CD4-positive, alpha-beta T cell treated with Interferon alpha-2 for 1 hour (primary cell): Measurements from ENCODE around the gene PGP.

Experiments
- DNase-seq, 2 donors: peaks; one replicate each; pipeline ENCODE4 v3.0.0-alpha.2; 2020 to 2022

PGP gene

GRCh38 chr16:2236337-2237101, 21.9 kb upstream of the PGP start, which contains the start of gene DNASE1L2:
Gene DNASE1L2, plus strand, starts transcription at chr16:2236444. Its CDS starts 373 bp downstream, at chr16:2236817.
- DNase-seq: no peak

GRCh38 chr16:2235695-2236336, 21.2 kb upstream of the PGP start:
- no peak for DNase-seq

DNA sequence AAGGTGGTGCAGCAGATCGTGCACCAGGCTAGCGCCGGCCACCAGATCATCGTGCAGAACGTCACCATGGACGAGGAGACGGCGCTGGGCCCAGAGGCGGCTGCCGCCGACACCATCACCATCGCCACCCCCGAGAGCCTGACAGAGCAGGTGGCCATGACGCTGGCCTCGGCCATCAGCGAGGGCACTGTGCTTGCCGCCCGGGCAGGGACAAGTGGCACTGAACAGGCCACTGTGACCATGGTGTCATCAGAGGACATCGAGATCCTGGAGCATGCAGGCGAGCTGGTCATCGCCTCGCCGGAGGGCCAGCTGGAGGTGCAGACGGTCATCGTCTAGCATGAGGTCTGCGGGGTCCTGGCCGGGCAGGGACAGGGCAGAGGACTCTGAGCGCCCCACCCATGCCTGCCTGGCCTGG, 20.6 kb upstream of the PGP start:
- no peak for DNase-seq

GRCh38 chr16:2234813-2235170, 20.2 kb upstream of the PGP start:
- no peak for DNase-seq

DNA sequence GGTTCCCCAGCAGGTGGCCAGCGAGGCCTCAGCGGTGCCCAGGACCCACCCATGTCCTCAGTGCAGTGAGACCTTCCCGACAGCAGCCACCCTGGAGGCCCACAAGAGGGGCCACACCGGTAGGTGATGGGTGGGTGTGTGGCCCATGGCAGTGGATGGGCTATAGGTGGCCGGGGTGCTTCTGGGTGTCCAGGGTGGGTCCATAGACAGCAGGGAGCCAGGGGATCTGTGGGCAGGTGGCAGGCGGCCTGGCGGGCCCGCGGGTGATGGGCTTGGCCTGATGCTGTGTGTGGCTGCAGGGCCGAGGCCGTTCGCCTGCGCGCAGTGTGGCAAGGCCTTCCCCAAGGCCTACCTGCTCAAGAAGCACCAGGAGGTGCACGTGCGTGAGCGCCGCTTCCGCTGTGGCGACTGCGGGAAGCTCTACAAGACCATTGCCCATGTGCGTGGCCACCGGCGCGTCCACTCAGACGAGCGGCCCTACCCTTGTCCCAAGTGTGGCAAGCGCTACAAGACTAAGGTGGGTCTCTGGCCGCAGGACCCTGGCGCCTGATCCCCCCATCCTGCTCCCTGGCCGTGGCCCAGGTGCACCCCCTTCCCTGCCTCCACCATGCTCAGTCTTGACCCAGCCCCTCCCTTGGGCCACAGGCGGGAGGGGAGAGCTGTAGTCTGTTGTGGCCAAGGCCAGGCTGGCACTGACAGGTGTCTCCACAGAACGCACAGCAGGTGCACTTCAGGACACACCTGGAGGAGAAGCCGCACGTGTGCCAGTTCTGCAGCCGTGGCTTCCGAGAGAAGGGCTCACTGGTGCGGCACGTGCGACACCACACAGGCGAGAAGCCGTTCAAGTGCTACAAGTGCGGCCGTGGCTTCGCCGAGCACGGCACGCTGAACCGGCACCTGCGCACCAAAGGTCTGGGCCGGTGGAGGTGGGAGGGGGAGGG, 19.5 kb upstream of the PGP start:
- DNase-seq: no peak

DNA sequence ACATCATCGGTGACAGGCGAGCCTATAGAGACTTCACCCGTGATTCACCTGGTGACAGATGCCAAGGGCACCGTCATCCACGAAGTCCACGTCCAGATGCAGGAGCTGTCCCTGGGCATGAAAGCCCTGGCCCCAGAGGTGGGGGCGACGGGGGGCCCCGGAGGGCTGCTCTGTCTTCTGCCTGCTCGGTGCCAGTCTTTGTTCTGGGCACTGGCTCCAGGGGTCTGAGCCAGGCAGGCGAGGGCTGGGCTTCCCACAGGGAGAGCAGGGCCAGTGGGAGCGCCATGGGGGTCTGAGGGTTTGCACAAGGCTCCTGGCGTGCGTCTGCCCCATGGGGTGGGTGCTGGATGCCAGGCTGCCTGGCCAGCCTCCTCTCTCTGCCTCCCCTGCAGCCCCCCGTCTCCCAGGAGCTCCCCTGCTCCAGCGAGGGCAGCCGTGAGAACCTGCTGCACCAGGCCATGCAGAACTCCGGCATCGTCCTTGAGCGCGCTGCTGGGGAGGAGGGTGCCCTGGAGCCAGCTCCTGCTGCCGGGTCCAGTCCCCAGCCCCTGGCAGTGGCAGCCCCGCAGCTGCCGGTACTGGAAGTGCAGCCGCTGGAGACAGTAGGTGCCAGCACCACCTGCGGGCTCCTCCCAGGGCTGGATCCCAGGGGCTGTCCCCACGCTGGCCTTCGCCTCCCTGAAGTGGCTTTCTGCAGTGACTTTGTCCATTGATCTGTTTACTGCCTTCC, 18.6 kb upstream of the PGP start:
- no peak for DNase-seq

GRCh38 chr16:2232094-2232990, 17.7 kb upstream of the PGP start:
- no peak for DNase-seq

DNA sequence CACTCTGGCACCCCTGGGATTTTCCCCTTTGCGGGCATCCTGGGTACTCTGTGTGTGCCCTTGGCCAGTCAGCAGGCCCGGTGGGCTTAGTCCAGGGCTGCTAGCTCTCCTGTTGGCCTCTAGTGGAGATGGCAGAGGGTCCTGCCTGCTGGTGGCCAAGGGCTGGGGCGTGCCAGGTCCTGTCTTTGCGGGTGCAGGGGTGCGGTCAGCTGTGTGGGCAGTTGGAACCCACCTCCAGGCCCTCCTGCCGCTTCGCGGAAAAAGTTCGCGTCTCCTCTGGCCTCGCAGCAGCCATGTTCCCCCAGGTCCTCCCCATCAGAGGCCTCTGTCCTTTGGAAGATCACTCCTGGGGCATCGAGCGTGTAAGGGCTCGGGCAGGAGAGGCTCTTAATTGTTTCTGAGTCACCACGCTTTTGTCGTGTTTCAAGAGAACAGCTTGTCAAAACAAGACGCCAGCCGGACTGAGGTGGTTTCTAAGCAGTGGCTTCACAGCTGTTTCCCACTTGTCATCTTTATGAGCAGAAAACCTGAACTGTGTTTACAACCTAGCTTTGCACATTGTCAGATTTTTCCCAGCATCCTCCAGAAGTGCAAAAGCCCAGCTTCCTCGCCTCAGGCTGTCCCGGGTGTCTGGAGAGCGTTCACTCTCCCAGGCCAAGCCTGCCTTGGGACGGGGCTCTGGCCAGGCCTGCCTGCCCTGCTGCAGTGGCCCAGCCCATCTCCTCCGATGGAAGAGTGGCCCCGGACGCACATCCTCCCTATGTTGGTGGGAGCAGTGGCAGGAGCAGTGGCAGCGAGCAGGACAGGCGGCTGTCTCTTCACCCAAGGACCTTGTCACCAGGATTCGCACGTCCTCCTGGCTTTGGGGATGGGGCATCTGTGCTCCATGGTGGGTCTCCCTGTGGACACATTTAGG, 16.6 kb upstream of the PGP start:
- no peak for DNase-seq

DNA sequence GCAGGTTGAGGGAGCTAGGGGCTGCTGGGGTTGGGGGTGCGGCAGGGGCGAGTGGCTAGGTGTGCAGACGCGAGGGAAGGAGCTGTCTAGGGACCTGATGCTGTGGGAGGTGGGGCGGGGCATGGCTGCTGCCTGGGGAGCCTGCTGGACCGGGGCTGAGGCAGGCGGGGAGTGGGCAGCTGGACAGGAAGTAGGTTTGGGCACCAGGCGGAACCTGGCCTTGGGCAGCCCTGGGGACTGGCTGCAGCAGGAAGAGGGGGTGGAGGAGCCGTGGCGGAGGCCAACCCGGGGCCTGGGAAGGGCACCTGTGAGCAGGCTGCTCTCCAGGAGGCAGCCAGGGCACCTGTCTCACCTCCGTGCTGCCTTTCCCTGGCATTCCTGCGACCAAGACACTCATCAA, 15.7 kb upstream of the PGP start:
- DNase-seq: no peak

GRCh38 chr16:2229632-2230250, 15.1 kb upstream of the PGP start:
- no peak for DNase-seq

- DNase-seq: no peak
Measured at GRCh38 chr16:2229091-2229490, 14.5 kb upstream of the PGP start.

DNA sequence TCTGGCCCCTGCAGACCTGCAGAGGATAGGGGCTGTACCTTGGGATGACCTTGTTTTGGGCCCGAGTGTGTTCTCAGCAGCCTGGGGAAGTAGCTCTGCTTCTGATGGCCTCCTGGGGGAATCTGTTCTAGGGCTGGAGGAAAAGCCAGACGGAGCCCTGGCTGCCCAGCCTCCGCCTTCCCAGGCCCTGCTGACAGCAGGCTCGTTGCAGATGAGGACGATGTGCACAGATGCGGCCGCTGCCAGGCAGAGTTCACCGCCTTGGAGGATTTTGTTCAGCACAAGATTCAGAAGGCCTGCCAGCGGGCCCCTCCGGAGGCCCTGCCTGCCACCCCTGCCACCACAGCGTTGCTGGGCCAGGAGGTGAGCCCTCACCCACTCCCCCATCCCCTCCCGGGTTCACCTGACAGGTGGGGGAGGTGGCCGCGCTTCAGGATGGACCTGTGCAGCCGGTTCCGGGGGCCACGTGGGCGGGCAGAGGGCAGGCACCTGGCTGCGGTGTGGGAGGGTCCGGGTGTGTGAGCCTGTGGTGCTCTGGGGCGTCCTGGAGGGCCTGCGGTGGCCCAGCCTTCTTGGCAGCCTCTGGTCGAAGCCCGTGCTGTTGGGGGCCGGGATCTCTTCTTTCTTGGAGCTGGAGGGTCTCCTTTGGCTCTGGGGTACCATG, 13.7 kb upstream of the PGP start:
- DNase-seq: no peak

- DNase-seq: no peak
Measured at GRCh38 chr16:2226918-2227317, 12.3 kb upstream of the PGP start.

GRCh38 chr16:2226245-2226793, 11.7 kb upstream of the PGP start:
- DNase-seq: no peak

DNA sequence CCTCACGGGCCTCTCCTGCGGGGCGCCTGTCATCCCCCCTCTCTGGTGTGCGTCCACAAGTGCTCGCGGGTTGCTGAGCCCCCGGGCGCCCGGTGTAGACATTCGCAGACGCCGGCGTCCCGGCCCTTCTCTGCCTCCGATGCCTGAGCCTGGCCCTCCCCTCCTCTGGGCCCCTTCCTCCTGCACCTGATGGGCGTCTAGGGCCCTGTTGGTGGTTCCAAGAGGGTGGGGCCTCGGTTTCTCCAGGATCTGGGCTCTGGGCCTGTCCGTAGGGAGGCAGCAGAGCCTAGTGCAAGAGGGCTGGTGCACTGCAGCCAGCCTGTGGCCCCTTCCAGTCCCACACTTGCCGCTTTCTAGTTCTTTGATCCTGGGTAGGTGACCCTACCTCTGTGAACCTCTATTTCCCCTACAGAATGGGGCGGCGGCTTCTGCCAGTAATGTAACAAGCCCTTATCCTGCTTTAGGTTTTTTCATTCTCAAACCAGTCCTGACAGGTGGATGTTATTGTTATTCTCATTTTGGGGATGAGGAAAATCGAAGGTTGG, 9.4 kb upstream of the PGP start:
- peak in 1 of 2 donors; percentile 18 for DNase-seq

- peak; percentile 100 for DNase-seq
Measured at GRCh38 chr16:2223221-2223941, 8.7 kb upstream of the PGP start, which contains the start of gene E4F1. Gene E4F1, plus strand, starts transcription at chr16:2223591. Its CDS starts 23 bp downstream, at chr16:2223614.

DNA sequence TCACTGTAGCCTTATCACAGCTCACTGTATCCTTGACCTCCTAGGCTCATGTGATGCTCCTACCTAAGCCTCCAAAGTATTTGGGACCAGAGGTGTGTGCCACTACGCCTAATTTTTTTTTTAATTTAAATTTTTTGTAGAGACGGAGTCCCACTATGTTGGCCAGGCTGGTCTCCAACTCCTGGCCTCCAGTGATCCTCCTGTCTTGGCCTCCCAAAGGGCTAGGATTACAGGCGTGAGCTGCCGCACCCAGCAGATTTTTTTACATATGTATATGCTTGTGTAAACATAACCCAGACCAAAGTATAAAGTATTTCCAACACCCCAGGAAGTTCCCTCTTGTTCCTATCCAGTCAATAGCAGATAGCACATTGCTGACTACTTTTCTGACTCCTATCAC, 1.7 kb upstream of the PGP start:
- no peak for DNase-seq
